ENCODE measurements around the gene CAPG. TPM values are rescaled to one million over a fixed set of nuclear protein-coding genes. Genes with fewer than 3 reads are reported as not detected.
A peak's percentile ranks its signal among the peaks of the same experiment; 100 is the strongest.

CAPG gene
- total and polyA plus RNA-seq, 2 donors from 2014 or later: 361 to 377 TPM

GRCh38 chr2:85435981-85436835 lies 26.0 kb upstream of the CAPG start:
- intact Hi-C loops (cut with DNase I): no loop called here
- TF ChIP-seq, protein P1, sequence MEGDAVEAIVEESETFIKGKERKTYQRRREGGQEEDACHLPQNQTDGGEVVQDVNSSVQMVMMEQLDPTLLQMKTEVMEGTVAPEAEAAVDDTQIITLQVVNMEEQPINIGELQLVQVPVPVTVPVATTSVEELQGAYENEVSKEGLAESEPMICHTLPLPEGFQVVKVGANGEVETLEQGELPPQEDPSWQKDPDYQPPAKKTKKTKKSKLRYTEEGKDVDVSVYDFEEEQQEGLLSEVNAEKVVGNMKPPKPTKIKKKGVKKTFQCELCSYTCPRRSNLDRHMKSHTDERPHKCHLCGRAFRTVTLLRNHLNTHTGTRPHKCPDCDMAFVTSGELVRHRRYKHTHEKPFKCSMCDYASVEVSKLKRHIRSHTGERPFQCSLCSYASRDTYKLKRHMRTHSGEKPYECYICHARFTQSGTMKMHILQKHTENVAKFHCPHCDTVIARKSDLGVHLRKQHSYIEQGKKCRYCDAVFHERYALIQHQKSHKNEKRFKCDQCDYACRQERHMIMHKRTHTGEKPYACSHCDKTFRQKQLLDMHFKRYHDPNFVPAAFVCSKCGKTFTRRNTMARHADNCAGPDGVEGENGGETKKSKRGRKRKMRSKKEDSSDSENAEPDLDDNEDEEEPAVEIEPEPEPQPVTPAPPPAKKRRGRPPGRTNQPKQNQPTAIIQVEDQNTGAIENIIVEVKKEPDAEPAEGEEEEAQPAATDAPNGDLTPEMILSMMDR (IDR thresholded peaks at IDR 0.05; ENCODE audit: borderline replicate concordance, extremely low read depth, insufficient read depth): no peak
- FAIRE-seq (no peak), DNase-seq (peak in 3 of 5 donors; percentile 41 to 81 (median 65))
- Histone ChIP-seq H3K27ac (ENCODE audit: low read depth in 2 of 2, low read length in 2 of 2) (peak overlapping the region; percentile 88 to 90), H3K9me3 (ENCODE audit: control insufficient read depth in 2 of 3, insufficient read depth in 1 of 3, low read length in 3 of 3) (no peaks in the 10 kb centered on the region), H3K27me3 (ENCODE audit: control insufficient read depth, insufficient read depth, low read length) (no peaks in the 10 kb centered on the region), H3K4me3 (ENCODE audit: low read length in 3 of 3) (no peak overlapping the region), H3K9ac (ENCODE audit: low read length in 3 of 3) (peak overlapping the region in 1 of 3 donors; percentile 64), H3K4me1 (ENCODE audit: control insufficient read depth in 2 of 3, insufficient read depth in 2 of 3, low read depth in 1 of 3, low read length in 3 of 3) (peaks cover 2 to 44% (median 44%) of the 10 kb centered on the region in 3 donors), H3K36me3 (ENCODE audit: control insufficient read depth in 2 of 3, insufficient read depth in 3 of 3, low read length in 3 of 3) (no peaks in the 10 kb centered on the region)

DNA sequence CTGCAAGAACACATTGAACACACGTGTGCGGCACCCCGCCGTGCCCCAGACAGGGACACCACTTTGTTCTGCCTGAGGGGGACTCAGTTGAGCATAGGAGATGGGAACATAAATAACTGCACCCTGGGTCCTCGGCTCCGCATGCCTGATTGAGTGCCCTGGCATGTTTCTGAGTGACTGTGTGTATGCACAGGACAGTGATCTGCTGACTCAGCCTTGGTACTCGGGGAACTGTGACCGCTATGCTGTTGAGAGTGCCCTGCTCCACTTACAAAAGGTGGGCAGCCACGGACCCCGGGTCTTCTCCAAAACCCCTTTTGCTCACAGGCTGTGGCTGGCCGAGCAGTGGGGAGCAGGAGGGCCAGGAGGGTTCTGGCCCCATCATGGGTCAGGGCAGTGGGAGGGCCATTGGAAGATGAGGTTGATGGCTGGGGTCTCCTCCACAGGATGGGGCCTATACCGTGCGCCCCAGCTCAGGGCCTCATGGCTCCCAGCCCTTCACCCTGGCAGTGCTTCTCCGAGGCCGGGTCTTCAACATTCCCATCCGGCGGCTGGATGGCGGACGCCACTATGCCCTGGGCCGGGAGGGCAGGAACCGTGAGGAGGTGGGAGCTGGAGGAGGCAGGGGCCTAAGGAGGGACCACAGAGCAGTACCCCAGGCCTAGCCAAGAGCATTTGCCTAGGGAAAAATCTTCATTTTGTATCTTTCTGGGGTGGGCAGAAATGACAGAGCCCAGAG lies 25.2 kb upstream of the CAPG start:
- FAIRE-seq (no peak), DNase-seq (peak; percentile 82 to 92 (median 86))

GRCh38 chr2:85434696-85435095 lies 24.5 kb upstream of the CAPG start:
- intact Hi-C loops (cut with DNase I): no loop called here

More for the DNA sequence above, 25.2 kb upstream of the CAPG start:
- Histone ChIP-seq H3K9me3 (ENCODE audit: control insufficient read depth in 2 of 3, insufficient read depth in 1 of 3, low read length in 3 of 3) (no peaks in the 10 kb centered on the region), H3K27ac (ENCODE audit: low read depth in 2 of 2, low read length in 2 of 2) (peak overlapping the region; percentile 88 to 90), H3K4me3 (ENCODE audit: low read length in 3 of 3) (no peak overlapping the region), H3K27me3 (ENCODE audit: control insufficient read depth, insufficient read depth, low read length) (no peaks in the 10 kb centered on the region), H3K9ac (ENCODE audit: low read length in 3 of 3) (no peak overlapping the region), H3K4me1 (ENCODE audit: control insufficient read depth in 2 of 3, insufficient read depth in 2 of 3, low read depth in 1 of 3, low read length in 3 of 3) (peaks cover 2 to 44% (median 44%) of the 10 kb centered on the region in 3 donors), H3K36me3 (ENCODE audit: control insufficient read depth in 2 of 3, insufficient read depth in 3 of 3, low read length in 3 of 3) (no peaks in the 10 kb centered on the region)
- TF ChIP-seq, protein P1 (IDR thresholded peaks at IDR 0.05; ENCODE audit: borderline replicate concordance, extremely low read depth, insufficient read depth): no peak
- intact Hi-C loops (cut with DNase I): no loop called here

More at GRCh38 chr2:85434696-85435095, 24.5 kb upstream of the CAPG start:
- H3K27ac ChIP-seq (ENCODE audit: low read depth in 2 of 2, low read length in 2 of 2): peak overlapping the region; percentile 69 to 88
- H3K36me3 ChIP-seq (ENCODE audit: control insufficient read depth in 2 of 3, insufficient read depth in 3 of 3, low read length in 3 of 3): no peaks in the 10 kb centered on the region
- H3K4me3 ChIP-seq (ENCODE audit: low read length in 3 of 3): no peak overlapping the region
- no peak for FAIRE-seq
- TF ChIP-seq, protein P1 (IDR thresholded peaks at IDR 0.05; ENCODE audit: borderline replicate concordance, extremely low read depth, insufficient read depth): no peak
- peak in 1 of 5 donors; percentile 63 for DNase-seq
- H3K27me3 ChIP-seq (ENCODE audit: control insufficient read depth, insufficient read depth, low read length): no peaks in the 10 kb centered on the region
- H3K9ac ChIP-seq (ENCODE audit: low read length in 3 of 3): no peak overlapping the region
- H3K4me1 ChIP-seq (ENCODE audit: control insufficient read depth in 2 of 3, insufficient read depth in 2 of 3, low read depth in 1 of 3, low read length in 3 of 3): peaks cover 2 to 44% (median 44%) of the 10 kb centered on the region in 3 donors
- no peaks in the 10 kb centered on the region for H3K9me3 ChIP-seq (ENCODE audit: control insufficient read depth in 2 of 3, insufficient read depth in 1 of 3, low read length in 3 of 3)
